SJSA1 (cell line): ENCODE measurements around the gene RNF40. TPM values are rescaled to one million over a fixed set of nuclear protein-coding genes. Genes with fewer than 3 reads are reported as not detected.

Experiments
- DNase-seq, 2 experiments: peaks; one replicate each; pipeline ENCODE4 v3.0.0-alpha.2; 2015 to 2020; ENCODE audit warnings: low spot score in 2 of 2, low read depth in 1 of 2
- H3K27ac ChIP-seq: fragments of 250-450 bp; sonication (Bioruptor Pico); 2 replicates; pipeline ENCODE4 v1.5.1; 2020; ENCODE audit warnings: mild to moderate bottlenecking, moderate library complexity
- H3K27me3 ChIP-seq: fragments of 250-450 bp; sonication (Bioruptor Pico); replicated peaks from 2 replicates; pipeline ENCODE4 v1.5.1; 2020; ENCODE audit warnings: mild to moderate bottlenecking, moderate library complexity
- H3K36me3 ChIP-seq: fragments of 250-450 bp; sonication (Bioruptor Pico); 2 replicates; pipeline ENCODE4 v1.5.1; 2020; ENCODE audit warnings: mild to moderate bottlenecking
- H3K4me1 ChIP-seq: fragments of 250-450 bp; sonication (Bioruptor Pico); replicated peaks from 2 replicates; pipeline ENCODE4 v1.6.1; 2021; ENCODE audit warnings: mild to moderate bottlenecking
- H3K4me3 ChIP-seq: fragments of 250-450 bp; sonication (Bioruptor Pico); 2 replicates; pipeline ENCODE4 v1.5.1; 2020; ENCODE audit warnings: mild to moderate bottlenecking
- H3K9me3 ChIP-seq: fragments of 250-450 bp; sonication (Bioruptor Pico); replicated peaks from 2 replicates; pipeline ENCODE4 v1.5.1; 2020; ENCODE audit warnings: mild to moderate bottlenecking
- total RNA-seq: library from RNA; depleted of rRNA; stranded (reverse); fragments of >200 nt; shearing (Covaris generic); gene quantifications from 2 replicates; pipeline ENCODE4 v1.2.3, GENCODE V29; 2014

RNF40 gene
- total RNA-seq, 1 experiment from 2014 or later = 103 TPM

DNA sequence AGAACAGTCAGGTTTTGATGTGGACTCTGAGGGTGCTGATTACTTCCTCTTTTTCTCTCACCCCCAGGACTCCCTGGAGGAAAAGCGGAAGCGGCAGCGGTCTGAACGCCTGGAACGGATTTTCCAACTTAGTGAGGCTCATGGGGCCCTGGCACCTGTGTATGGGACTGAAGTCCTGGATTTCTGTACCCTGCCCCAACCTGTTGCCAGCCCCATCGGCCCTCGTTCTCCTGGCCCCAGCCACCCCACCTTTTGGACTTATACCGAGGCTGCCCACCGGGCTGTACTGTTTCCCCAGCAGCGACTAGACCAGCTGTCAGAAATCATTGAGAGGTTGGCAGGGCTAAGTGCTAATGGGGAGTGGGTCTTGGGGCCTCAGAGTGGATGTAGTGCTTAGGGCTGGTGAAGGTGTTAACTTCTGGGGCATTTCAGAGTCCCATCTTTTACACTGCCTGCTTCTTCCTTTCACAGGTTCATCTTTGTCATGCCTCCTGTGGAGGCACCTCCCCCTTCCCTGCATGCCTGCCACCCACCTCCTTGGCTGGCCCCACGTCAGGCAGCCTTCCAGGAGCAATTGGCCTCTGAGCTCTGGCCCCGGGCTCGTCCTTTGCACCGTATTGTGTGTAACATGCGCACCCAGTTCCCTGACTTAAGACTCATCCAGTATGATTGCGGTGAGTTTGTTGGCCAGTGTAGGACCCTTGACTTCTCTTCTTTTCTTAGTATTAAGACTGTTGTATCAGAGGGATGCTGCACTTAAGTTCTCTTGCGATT lies 33.0 kb upstream of the RNF40 start:
- H3K27me3 ChIP-seq = no peaks in the 10 kb centered on the region
- H3K9me3 ChIP-seq = no peaks in the 10 kb centered on the region
- no peak overlapping the region for H3K4me3 ChIP-seq
- DNase-seq = no peak
- H3K4me1 ChIP-seq = no peaks in the 10 kb centered on the region
- H3K36me3 ChIP-seq = peaks cover 97% of the 10 kb centered on the region
- no peak overlapping the region for H3K27ac ChIP-seq

- Histone ChIP-seq H3K27me3 (no peaks in the 10 kb centered on the region), H3K36me3 (peaks cover 96% of the 10 kb centered on the region), H3K4me1 (no peaks in the 10 kb centered on the region), H3K9me3 (no peaks in the 10 kb centered on the region), H3K4me3 (no peak overlapping the region), H3K27ac (no peak overlapping the region)
- no peak for DNase-seq
These were observed 30.7 kb upstream of the RNF40 start for GRCh38 chr16:30731411-30731810.

- DNase-seq = no peak
- H3K27me3 ChIP-seq = no peaks in the 10 kb centered on the region
- H3K9me3 ChIP-seq = no peaks in the 10 kb centered on the region
- no peak overlapping the region for H3K4me3 ChIP-seq
- H3K27ac ChIP-seq = no peak overlapping the region
- peaks cover 89% of the 10 kb centered on the region for H3K36me3 ChIP-seq
- H3K4me1 ChIP-seq = peaks cover 24% of the 10 kb centered on the region
These were observed 24.9 kb upstream of the RNF40 start for GRCh38 chr16:30736995-30737793.

DNA sequence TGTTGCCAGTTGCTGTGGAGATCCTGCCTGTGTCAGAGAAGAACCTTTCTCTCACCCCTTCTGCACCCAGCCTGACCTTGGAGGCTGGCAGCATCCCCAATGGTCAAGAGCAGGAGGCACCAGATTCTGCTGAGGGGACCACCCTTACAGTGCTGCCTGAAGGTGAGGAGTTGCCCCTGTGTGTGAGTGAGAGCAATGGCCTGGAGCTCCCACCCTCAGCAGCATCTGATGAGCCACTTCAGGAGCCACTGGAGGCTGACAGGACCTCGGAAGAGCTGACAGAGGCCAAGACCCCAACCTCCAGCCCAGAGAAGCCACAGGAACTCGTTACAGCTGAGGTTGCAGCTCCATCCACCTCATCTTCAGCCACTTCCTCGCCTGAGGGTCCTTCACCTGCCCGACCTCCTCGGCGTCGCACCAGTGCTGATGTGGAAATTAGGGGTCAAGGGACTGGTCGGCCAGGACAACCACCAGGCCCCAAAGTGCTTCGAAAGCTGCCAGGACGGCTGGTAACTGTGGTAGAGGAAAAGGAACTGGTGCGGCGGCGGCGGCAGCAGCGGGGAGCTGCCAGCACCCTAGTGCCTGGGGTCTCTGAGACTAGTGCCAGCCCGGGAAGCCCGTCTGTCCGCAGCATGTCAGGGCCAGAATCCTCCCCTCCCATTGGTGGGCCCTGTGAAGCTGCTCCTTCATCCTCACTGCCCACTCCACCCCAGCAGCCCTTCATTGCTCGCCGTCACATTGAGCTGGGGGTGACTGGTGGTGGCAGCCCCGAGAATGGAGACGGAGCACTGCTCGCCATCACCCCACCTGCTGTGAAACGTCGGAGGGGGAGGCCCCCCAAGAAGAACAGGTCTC lies 24.1 kb upstream of the RNF40 start:
- Histone ChIP-seq H3K36me3 (peaks cover 90% of the 10 kb centered on the region), H3K27ac (no peak overlapping the region), H3K27me3 (no peaks in the 10 kb centered on the region), H3K4me1 (peaks cover 24% of the 10 kb centered on the region), H3K4me3 (no peak overlapping the region), H3K9me3 (no peaks in the 10 kb centered on the region)
- DNase-seq = no peak

DNA sequence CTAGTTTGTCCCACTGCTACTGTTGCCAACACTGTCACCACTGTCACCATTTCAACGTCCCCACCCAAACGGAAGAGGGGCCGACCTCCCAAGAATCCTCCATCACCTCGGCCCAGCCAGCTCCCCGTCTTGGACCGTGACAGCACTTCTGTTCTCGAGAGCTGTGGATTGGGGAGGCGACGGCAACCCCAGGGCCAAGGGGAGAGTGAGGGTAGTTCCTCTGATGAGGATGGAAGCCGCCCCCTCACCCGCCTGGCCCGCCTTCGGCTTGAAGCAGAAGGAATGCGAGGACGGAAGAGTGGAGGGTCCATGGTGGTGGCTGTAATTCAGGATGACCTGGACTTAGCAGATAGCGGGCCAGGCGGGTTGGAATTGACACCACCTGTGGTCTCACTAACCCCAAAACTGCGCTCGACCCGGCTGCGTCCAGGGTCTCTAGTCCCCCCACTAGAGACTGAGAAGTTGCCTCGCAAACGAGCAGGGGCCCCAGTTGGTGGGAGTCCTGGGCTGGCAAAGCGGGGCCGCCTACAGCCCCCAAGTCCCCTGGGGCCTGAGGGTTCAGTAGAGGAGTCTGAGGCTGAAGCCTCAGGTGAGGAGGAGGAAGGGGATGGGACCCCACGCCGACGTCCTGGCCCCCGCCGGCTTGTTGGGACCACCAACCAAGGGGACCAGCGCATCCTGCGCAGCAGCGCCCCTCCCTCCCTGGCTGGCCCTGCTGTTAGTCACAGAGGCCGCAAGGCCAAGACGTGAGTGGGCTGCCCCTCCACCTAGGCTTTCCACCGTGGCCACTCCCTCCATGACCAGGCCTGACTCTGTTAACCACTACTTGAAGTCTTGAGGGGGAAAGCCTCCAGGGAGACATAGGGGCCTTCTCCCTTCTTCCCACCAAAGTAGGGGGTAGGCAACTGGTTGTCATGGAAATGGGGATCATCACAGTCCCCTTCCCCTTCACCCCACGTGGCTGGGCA lies 22.9 kb upstream of the RNF40 start:
- Histone ChIP-seq H3K27ac (no peak overlapping the region), H3K9me3 (no peaks in the 10 kb centered on the region), H3K4me1 (peaks cover 24% of the 10 kb centered on the region), H3K4me3 (no peak overlapping the region), H3K36me3 (peaks cover 85% of the 10 kb centered on the region), H3K27me3 (no peaks in the 10 kb centered on the region)
- DNase-seq = no peak

DNA sequence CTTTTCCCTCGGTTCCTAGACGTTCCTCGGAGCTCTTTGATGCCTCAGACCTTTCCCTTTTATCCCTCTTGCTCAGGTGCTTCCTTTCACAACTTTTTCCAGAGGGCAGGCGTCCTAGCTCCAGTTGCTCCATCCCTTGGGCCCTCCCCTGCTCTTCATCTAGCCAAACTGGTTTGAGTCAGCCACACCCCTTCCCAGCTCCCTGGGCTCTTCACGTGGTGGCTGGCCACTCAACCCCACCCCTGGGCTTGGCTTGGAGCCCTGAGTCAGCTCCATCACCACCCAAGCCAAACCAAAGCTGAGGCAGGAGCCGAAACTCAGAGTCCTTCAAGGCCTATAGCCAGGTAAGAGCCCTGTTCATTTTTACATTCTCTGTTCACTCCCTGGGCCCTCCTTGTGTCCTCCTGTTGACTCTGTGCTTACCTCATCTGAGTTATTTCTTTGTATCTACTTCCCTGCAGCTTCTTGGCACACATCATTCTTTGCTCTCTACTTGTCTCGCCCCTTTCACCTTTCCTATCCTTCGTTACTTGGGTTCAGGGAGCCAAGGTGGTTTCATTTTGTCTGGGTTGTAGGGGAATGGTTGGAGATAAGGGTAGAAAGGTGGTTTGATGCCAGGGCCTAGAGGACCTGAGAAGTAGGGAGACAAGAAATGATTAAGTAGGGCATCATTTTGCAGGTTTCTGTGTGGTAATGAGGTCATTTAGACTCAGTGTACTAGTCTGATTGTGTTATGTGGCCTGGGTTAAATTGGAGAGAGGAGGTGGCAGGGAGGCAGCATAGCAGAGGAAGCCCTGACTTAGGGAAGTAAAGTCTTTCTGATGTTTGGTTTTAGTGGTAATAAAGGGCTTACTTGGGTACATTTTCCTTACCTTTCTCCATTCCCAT lies 21.5 kb upstream of the RNF40 start:
- Histone ChIP-seq H3K4me3 (no peak overlapping the region), H3K27me3 (no peaks in the 10 kb centered on the region), H3K9me3 (no peaks in the 10 kb centered on the region), H3K4me1 (peaks cover 24% of the 10 kb centered on the region), H3K36me3 (peaks cover 83% of the 10 kb centered on the region), H3K27ac (peak overlapping the region; percentile 68)
- DNase-seq = peak; percentile 28 to 67

DNA sequence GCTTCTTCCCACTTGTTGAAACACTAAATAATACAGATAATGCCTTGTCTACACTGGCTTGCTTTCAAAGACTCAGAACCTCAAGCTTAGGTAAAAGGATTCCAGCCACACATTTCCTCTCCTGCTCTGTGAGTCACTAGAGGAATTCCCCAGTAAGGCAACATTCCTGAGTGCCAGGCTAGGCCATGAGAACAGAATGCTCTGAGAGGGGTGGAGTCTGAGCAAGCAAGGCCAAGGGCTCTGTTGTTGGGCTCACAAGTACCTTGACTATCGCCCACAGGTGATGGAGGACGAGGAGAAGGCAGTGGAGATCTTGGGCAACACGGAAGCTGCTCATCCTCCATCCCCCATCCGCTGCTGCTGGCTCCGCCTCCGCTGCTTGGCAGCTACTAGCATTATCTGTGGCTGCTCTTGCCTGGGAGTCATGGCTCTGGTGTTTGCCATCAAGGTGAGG lies 20.6 kb upstream of the RNF40 start:
- peaks cover 74% of the 10 kb centered on the region for H3K36me3 ChIP-seq
- no peaks in the 10 kb centered on the region for H3K9me3 ChIP-seq
- peak; percentile 73 to 81 for DNase-seq
- H3K4me3 ChIP-seq = no peak overlapping the region
- peak overlapping the region; percentile 68 for H3K27ac ChIP-seq
- peaks cover 24% of the 10 kb centered on the region for H3K4me1 ChIP-seq
- no peaks in the 10 kb centered on the region for H3K27me3 ChIP-seq

DNA sequence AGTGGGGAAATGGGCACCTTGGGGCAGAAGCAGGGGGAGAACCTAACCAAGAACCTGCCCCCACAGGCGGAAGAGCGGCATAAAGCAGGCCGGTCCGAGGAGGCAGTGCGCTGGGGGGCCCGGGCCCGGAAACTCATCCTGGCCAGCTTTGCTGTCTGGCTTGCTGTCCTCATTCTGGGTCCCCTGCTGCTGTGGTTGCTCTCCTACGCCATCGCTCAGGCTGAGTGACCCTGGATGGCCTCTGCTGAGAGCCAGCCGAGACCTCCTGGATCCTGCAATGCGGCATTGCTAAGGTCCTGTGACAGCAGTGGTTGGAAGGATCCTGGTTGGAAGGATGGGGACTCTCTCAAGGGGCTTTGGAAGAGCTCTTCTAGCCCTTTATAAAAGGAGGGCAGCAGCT lies 18.4 kb upstream of the RNF40 start:
- H3K36me3 ChIP-seq = peaks cover 52% of the 10 kb centered on the region
- no peak overlapping the region for H3K27ac ChIP-seq
- no peaks in the 10 kb centered on the region for H3K27me3 ChIP-seq
- H3K4me3 ChIP-seq = no peak overlapping the region
- no peaks in the 10 kb centered on the region for H3K9me3 ChIP-seq
- H3K4me1 ChIP-seq = peaks cover 30% of the 10 kb centered on the region
- no peak for DNase-seq

- Histone ChIP-seq H3K36me3 (peaks cover 48% of the 10 kb centered on the region), H3K27me3 (no peaks in the 10 kb centered on the region), H3K9me3 (no peaks in the 10 kb centered on the region), H3K4me1 (peaks cover 31% of the 10 kb centered on the region), H3K27ac (no peak overlapping the region), H3K4me3 (no peak overlapping the region)
- no peak for DNase-seq
These were observed 17.9 kb upstream of the RNF40 start for GRCh38 chr16:30744183-30744582.

DNA sequence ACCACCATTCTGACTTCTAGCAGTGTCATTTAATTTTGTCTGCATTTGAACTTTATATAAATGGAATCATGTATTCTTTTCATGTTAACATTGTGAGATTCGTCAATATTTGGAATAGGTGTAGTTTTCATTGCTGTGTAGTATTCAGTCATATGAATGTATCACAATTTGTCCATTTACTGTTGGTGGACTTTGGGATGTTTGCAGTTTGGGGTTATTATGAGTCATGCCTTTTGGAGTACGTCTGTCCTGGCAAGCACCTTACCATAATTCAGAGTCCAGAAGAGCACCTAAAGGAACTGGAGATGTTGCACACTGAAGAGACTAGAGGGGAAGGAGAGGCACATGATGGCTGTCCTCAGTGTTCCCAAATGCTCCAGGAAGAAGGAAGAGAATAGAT lies 17.0 kb upstream of the RNF40 start:
- Histone ChIP-seq H3K27ac (no peak overlapping the region), H3K27me3 (no peaks in the 10 kb centered on the region), H3K4me1 (peaks cover 30% of the 10 kb centered on the region), H3K36me3 (peaks cover 50% of the 10 kb centered on the region), H3K4me3 (no peak overlapping the region), H3K9me3 (no peaks in the 10 kb centered on the region)
- DNase-seq = no peak

- peaks cover 14% of the 10 kb centered on the region for H3K4me1 ChIP-seq
These were observed 15.4 kb upstream of the RNF40 start for GRCh38 chr16:30746638-30747175.

DNA sequence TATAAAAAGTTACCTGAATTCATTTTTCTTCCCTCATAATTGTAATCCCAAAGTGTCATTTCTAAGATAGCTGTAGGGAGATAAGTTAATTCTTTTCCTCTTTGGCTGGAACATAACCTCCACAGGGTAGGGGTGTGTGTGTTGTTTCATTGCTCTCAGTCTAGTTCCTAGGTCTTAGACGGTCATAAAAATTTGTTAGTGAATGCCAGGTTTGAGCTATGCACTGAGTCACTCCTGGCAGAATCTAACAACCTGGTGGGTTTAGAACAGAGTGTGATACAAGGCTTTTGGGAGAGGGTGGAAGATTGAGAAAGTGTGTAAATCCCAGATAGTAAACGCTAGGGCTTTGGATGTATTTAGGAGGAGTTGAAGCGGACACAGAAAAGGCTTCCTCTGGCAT lies 14.8 kb upstream of the RNF40 start:
- H3K27ac ChIP-seq = peak overlapping the region; percentile 50
- H3K4me3 ChIP-seq = no peak overlapping the region
- H3K36me3 ChIP-seq = peaks cover 51% of the 10 kb centered on the region
- H3K9me3 ChIP-seq = no peaks in the 10 kb centered on the region
- peaks cover 10% of the 10 kb centered on the region for H3K4me1 ChIP-seq
- DNase-seq = peak in 1 of 2 experiments; percentile 21
- no peaks in the 10 kb centered on the region for H3K27me3 ChIP-seq

More at GRCh38 chr16:30746638-30747175, 15.4 kb upstream of the RNF40 start:
- Histone ChIP-seq H3K36me3 (peaks cover 53% of the 10 kb centered on the region), H3K27ac (no peak overlapping the region), H3K4me3 (no peak overlapping the region), H3K9me3 (no peaks in the 10 kb centered on the region), H3K27me3 (no peaks in the 10 kb centered on the region)
- DNase-seq = no peak
